ENCODE measurements around the gene ISCA2. TPM values are rescaled to one million over a fixed set of nuclear protein-coding genes. Genes with fewer than 3 reads are reported as not detected.

ISCA2 gene
- total RNA-seq, 1 experiment from 2014 or later = 26.9 TPM

DNA sequence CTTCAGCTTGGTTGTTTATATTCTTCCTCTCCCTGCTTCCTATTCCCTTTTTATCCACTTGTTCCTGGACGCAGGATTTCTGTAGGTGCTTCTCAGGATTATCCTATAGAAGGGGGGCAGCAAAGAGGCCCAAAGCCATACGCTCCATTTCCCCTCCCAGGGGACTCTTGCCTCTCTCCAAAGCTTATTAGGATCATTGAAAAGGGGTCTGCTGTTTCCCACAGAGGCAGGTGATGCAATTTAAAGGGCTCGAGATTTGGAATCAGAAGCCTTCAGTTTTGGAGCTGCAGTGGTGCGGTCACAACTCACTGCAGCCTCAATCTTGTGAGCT is 36.0 kb upstream of the ISCA2 start:
- Mint-ChIP-seq H3K36me3 (ENCODE audit: insufficient read depth, unreplicated experiment) (no peaks in the 10 kb centered on the region), H3K9me3 (ENCODE audit: low read depth, unreplicated experiment) (peaks cover 3% of the 10 kb centered on the region), H3K4me3 (ENCODE audit: low read depth, unreplicated experiment) (no peak overlapping the region), H3K4me1 (ENCODE audit: low read depth, unreplicated experiment) (no peaks in the 10 kb centered on the region), H3K27ac (ENCODE audit: unreplicated experiment) (no peak overlapping the region), H3K27me3 (ENCODE audit: unreplicated experiment) (peaks cover 34% of the 10 kb centered on the region)
- TF ChIP-seq, protein P1, sequence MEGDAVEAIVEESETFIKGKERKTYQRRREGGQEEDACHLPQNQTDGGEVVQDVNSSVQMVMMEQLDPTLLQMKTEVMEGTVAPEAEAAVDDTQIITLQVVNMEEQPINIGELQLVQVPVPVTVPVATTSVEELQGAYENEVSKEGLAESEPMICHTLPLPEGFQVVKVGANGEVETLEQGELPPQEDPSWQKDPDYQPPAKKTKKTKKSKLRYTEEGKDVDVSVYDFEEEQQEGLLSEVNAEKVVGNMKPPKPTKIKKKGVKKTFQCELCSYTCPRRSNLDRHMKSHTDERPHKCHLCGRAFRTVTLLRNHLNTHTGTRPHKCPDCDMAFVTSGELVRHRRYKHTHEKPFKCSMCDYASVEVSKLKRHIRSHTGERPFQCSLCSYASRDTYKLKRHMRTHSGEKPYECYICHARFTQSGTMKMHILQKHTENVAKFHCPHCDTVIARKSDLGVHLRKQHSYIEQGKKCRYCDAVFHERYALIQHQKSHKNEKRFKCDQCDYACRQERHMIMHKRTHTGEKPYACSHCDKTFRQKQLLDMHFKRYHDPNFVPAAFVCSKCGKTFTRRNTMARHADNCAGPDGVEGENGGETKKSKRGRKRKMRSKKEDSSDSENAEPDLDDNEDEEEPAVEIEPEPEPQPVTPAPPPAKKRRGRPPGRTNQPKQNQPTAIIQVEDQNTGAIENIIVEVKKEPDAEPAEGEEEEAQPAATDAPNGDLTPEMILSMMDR (IDR thresholded peaks at IDR 0.05; ENCODE audit: unreplicated experiment) = no peak
- intact Hi-C loops (cut with micrococcal nuclease; ENCODE audit: unreplicated experiment) = no loop called here
- BruUV-seq (replicated peaks) = no TSS peak
- CTCF ChIA-PET = interaction anchor here (1.6 kb wide), 1 partner anchor 57 kb away, joined by 8 read pairs; no protein-coding TSS in a partner anchor
- no peak for DNase-seq

DNA sequence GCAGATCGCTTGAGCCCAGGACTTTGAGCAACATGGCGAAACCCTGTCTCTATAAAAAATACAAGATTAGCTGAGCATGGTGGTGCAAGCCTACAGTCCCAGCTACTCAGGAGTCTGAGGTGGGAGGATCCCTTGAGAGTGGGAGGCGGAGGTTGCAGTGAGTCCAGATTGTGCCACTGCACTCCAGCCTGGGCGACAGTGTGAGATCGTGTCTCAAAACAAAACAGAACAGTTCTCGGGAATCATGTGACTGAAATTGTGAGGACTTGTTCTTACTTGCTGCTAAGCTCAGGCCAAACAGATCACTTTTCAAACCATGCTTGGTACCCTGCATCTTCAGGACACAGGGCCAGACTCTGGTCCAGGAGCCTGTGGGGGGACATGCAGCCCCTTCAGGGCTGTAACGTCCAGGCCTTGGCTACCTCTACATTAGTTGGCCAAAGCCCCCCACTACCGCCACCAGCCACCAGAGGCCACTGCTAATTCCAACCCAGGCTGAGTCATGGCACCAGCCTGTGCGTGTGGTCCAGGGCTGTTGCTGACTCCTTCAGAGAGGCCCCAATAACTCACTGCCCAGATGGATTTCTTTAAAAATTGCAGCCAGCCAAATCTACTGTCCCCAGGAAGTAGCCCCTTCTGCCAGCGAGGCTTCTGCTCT is 34.1 kb upstream of the ISCA2 start:
- Mint-ChIP-seq H3K9me3 (ENCODE audit: low read depth, unreplicated experiment) (no peaks in the 10 kb centered on the region), H3K4me3 (ENCODE audit: low read depth, unreplicated experiment) (no peak overlapping the region), H3K36me3 (ENCODE audit: insufficient read depth, unreplicated experiment) (no peaks in the 10 kb centered on the region), H3K27ac (ENCODE audit: unreplicated experiment) (no peak overlapping the region), H3K4me1 (ENCODE audit: low read depth, unreplicated experiment) (no peaks in the 10 kb centered on the region), H3K27me3 (ENCODE audit: unreplicated experiment) (peaks cover 38% of the 10 kb centered on the region)
- no TSS peak for BruUV-seq (replicated peaks)
- DNase-seq = peak; percentile 64
- intact Hi-C loops (cut with micrococcal nuclease; ENCODE audit: unreplicated experiment) = no loop called here
- CTCF ChIA-PET = no interaction called here
- TF ChIP-seq, protein P1 (IDR thresholded peaks at IDR 0.05; ENCODE audit: unreplicated experiment) = no peak

DNA sequence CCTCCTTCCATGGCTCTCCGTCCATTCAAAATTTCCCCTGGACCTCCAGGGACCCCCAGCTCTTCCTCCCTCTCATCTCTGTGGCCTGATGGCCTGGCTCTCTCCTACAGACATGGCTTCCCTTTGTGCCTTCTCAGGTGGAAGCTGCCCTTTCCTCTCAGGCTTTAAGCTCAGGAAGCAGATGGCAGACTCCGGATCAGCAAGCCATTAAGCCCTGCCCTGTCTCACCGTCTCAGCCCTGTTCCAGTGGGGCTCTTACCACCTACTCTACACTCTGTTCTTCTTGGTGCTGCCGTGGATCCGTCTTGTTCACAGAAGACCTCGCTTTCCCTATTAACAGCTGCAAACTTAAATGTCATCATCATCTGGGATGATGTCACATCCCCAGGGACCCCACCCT is 33.6 kb upstream of the ISCA2 start:
- BruUV-seq (replicated peaks) = no TSS peak
- H3K27me3 Mint-ChIP-seq (ENCODE audit: unreplicated experiment) = peaks cover 38% of the 10 kb centered on the region
- CTCF ChIA-PET = no interaction called here

DNA sequence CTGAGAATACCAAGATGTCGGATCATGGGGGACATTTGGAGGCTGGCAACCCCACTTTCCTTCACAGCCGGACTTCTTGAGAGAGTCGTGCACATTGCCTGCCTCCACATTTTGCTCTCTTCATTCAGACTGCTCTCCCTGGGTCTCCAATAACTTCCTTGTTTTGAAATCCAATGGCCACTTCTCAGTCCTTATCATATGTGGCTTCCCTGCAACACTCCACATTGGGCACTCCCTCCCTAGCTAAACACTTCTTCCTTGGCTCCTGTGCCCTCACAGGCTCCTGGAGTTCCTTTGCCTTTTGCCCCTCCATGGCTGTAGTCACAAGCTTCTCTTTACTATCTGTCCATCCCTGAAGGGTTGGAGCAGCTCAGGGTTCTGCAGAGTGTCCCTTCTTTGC is 30.6 kb upstream of the ISCA2 start:
- no peaks in the 10 kb centered on the region for H3K9me3 Mint-ChIP-seq (ENCODE audit: low read depth, unreplicated experiment)
- peaks cover 24% of the 10 kb centered on the region for H3K27me3 Mint-ChIP-seq (ENCODE audit: unreplicated experiment)
- no peak overlapping the region for H3K27ac Mint-ChIP-seq (ENCODE audit: unreplicated experiment)
- CTCF ChIA-PET = no interaction called here
- no peak overlapping the region for H3K4me3 Mint-ChIP-seq (ENCODE audit: low read depth, unreplicated experiment)
- no peaks in the 10 kb centered on the region for H3K36me3 Mint-ChIP-seq (ENCODE audit: insufficient read depth, unreplicated experiment)
- TF ChIP-seq, protein P1 (IDR thresholded peaks at IDR 0.05; ENCODE audit: unreplicated experiment) = no peak
- intact Hi-C loops (cut with micrococcal nuclease; ENCODE audit: unreplicated experiment) = no loop called here
- no peaks in the 10 kb centered on the region for H3K4me1 Mint-ChIP-seq (ENCODE audit: low read depth, unreplicated experiment)
- no TSS peak for BruUV-seq (replicated peaks)
- no peak for DNase-seq

More for the DNA sequence above, 33.6 kb upstream of the ISCA2 start:
- no peaks in the 10 kb centered on the region for H3K9me3 Mint-ChIP-seq (ENCODE audit: low read depth, unreplicated experiment)
- no peak overlapping the region for H3K27ac Mint-ChIP-seq (ENCODE audit: unreplicated experiment)
- DNase-seq = no peak
- TF ChIP-seq, protein P1 (IDR thresholded peaks at IDR 0.05; ENCODE audit: unreplicated experiment) = no peak
- intact Hi-C loops (cut with micrococcal nuclease; ENCODE audit: unreplicated experiment) = no loop called here
- no peaks in the 10 kb centered on the region for H3K36me3 Mint-ChIP-seq (ENCODE audit: insufficient read depth, unreplicated experiment)
- no peak overlapping the region for H3K4me3 Mint-ChIP-seq (ENCODE audit: low read depth, unreplicated experiment)
- H3K4me1 Mint-ChIP-seq (ENCODE audit: low read depth, unreplicated experiment) = no peaks in the 10 kb centered on the region

Data from Calu3 (cell line).